DOHH2 (cell line): Measurements from ENCODE around the gene C6orf136.

Experiments used
- H3F3A ChIP-seq: fragments of 200-600 bp; sonication (generic), shearing (Covaris generic); 2 replicates; pipeline ENCODE4 v1.6.0; 2016; ENCODE audit warnings: antibody characterized with exemption, mild to moderate bottlenecking; ENCODE audit not compliant: control insufficient read depth, insufficient read depth
- H3K27ac ChIP-seq: fragments of 200-600 bp; sonication (generic); 2 replicates; pipeline ENCODE4 v1.5.1; 2014; ENCODE audit warnings: low read depth, mild to moderate bottlenecking, low read length, moderate library complexity
- H3K27me3 ChIP-seq: fragments of 200-600 bp; sonication (generic); 2 replicates; pipeline ENCODE4 v1.6.1; 2014; ENCODE audit warnings: mild to moderate bottlenecking, low read length, mixed read lengths; ENCODE audit not compliant: control insufficient read depth
- H3K36me3 ChIP-seq: fragments of 200-600 bp; sonication (generic); 2 replicates; pipeline ENCODE4 v1.6.1; 2014; ENCODE audit warnings: mild to moderate bottlenecking, low read length, moderate library complexity, mixed read lengths; ENCODE audit not compliant: control insufficient read depth
- H3K4me1 ChIP-seq: fragments of 200-600 bp; sonication (generic); 2 replicates; pipeline ENCODE4 v1.6.1; 2014; ENCODE audit warnings: mild to moderate bottlenecking, low read length, mixed read lengths; ENCODE audit not compliant: control insufficient read depth
- H3K4me2 ChIP-seq: fragments of 200-600 bp; sonication (generic); 2 replicates; pipeline ENCODE4 v1.6.0; 2014; ENCODE audit warnings: mild to moderate bottlenecking, low read length, moderate library complexity
- H3K4me3 ChIP-seq: fragments of 200-600 bp; sonication (generic); 2 replicates; pipeline ENCODE4 v1.5.1; 2014; ENCODE audit warnings: mild to moderate bottlenecking, low read length, mixed read lengths
- H3K79me2 ChIP-seq: fragments of 200-600 bp; sonication (generic); 2 replicates; pipeline ENCODE4 v1.6.1; 2014; ENCODE audit warnings: mild to moderate bottlenecking, low read length, mixed read lengths; ENCODE audit not compliant: control insufficient read depth
- H3K9me2 ChIP-seq: fragments of 200-600 bp; sonication (generic); replicated peaks from 2 replicates; pipeline ENCODE4 v1.6.1; 2014; ENCODE audit warnings: mild to moderate bottlenecking, low read length, mixed read lengths; ENCODE audit not compliant: control insufficient read depth
- H3K9me3 ChIP-seq: fragments of 200-600 bp; sonication (generic); 2 replicates; pipeline ENCODE4 v1.6.1; 2014; ENCODE audit warnings: antibody characterized with exemption, low read length, mixed read lengths; ENCODE audit not compliant: control insufficient read depth, insufficient read depth
- H4K20me1 ChIP-seq: fragments of 200-600 bp; sonication (generic); 2 replicates; pipeline ENCODE4 v1.6.0; 2014; ENCODE audit warnings: low read depth, mild to moderate bottlenecking, antibody characterized with exemption, low read length, moderate library complexity; ENCODE audit not compliant: control insufficient read depth, insufficient read depth
- EZH2phosphoT487 ChIP-seq: fragments of 200-600 bp; sonication (generic); IDR thresholded peaks from 2 replicates; pipeline ENCODE4 v1.6.1; 2017; ENCODE audit warnings: borderline replicate concordance, mild to moderate bottlenecking, antibody characterized with exemption, low read length, moderate library complexity, mixed read lengths
- TF ChIP-seq, protein P1 (sequence below): fragments of 200-600 bp; sonication (generic); IDR thresholded peaks from one replicate; pipeline ENCODE4 v1.5.1; 2014; ENCODE audit warnings: antibody characterized with exemption, mild to moderate bottlenecking, low read depth, low read length; ENCODE audit not compliant: poor library complexity, severe bottlenecking

Gene C6orf136

GRCh38 chr6:30635834-30636233, 11.1 kb upstream of the C6orf136 start:
- H4K20me1 ChIP-seq = no peaks in the 10 kb centered on the region
- no peaks in the 10 kb centered on the region for H3K27me3 ChIP-seq
- no peak overlapping the region for H3K4me3 ChIP-seq
- H3K9me2 ChIP-seq = no peaks in the 10 kb centered on the region
- no peaks in the 10 kb centered on the region for H3K9me3 ChIP-seq
- no peak overlapping the region for H3K27ac ChIP-seq
- H3K36me3 ChIP-seq = peaks cover 8% of the 10 kb centered on the region
- H3K79me2 ChIP-seq = no peaks in the 10 kb centered on the region
- no peak for TF ChIP-seq EZH2phosphoT487
- TF ChIP-seq, protein P1, sequence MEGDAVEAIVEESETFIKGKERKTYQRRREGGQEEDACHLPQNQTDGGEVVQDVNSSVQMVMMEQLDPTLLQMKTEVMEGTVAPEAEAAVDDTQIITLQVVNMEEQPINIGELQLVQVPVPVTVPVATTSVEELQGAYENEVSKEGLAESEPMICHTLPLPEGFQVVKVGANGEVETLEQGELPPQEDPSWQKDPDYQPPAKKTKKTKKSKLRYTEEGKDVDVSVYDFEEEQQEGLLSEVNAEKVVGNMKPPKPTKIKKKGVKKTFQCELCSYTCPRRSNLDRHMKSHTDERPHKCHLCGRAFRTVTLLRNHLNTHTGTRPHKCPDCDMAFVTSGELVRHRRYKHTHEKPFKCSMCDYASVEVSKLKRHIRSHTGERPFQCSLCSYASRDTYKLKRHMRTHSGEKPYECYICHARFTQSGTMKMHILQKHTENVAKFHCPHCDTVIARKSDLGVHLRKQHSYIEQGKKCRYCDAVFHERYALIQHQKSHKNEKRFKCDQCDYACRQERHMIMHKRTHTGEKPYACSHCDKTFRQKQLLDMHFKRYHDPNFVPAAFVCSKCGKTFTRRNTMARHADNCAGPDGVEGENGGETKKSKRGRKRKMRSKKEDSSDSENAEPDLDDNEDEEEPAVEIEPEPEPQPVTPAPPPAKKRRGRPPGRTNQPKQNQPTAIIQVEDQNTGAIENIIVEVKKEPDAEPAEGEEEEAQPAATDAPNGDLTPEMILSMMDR = no peak
- H3K4me1 ChIP-seq = no peaks in the 10 kb centered on the region
- H3K4me2 ChIP-seq = no peak overlapping the region
- no peaks in the 10 kb centered on the region for H3F3A ChIP-seq

- H3K36me3 ChIP-seq = peaks cover 19% of the 10 kb centered on the region
- H3K9me2 ChIP-seq = no peaks in the 10 kb centered on the region
- H3K79me2 ChIP-seq = no peaks in the 10 kb centered on the region
- H3K27me3 ChIP-seq = no peaks in the 10 kb centered on the region
- no peaks in the 10 kb centered on the region for H3K9me3 ChIP-seq
- no peaks in the 10 kb centered on the region for H3F3A ChIP-seq
- no peak overlapping the region for H3K4me2 ChIP-seq
- no peak overlapping the region for H3K4me3 ChIP-seq
- TF ChIP-seq, protein P1 = no peak
- TF ChIP-seq EZH2phosphoT487 = no peak
- no peaks in the 10 kb centered on the region for H3K4me1 ChIP-seq
- H3K27ac ChIP-seq = no peak overlapping the region
- H4K20me1 ChIP-seq = no peaks in the 10 kb centered on the region
Measured at GRCh38 chr6:30640481-30640880, 6.5 kb upstream of the C6orf136 start.

DNA sequence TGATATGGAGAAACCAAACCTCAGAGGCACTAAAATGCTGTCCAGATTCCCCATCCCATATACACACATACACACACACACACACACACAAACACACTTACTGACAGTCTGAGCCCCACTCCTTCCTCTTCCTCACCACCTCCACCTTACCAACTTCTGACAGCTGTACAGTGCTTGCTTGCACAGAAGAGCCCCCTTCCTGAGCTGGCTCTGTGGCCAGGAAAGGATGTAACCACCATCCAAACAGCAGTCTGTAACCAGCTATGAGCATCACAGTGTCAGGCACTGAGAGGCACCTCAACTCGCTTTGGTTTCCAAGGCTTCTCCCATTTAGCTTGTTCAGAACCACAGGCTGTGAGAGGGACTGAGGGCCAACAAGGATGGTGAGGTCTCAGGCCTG, 5.9 kb upstream of the C6orf136 start:
- Histone ChIP-seq H3K79me2 (peaks cover 4% of the 10 kb centered on the region), H3K9me2 (no peaks in the 10 kb centered on the region), H3K9me3 (no peaks in the 10 kb centered on the region), H3K27ac (no peak overlapping the region), H4K20me1 (no peaks in the 10 kb centered on the region), H3K36me3 (peaks cover 22% of the 10 kb centered on the region), H3K4me3 (no peak overlapping the region), H3K4me2 (no peak overlapping the region), H3F3A (no peaks in the 10 kb centered on the region), H3K27me3 (no peaks in the 10 kb centered on the region), H3K4me1 (peaks cover 4% of the 10 kb centered on the region)
- TF ChIP-seq, protein P1 = no peak
- no peak for TF ChIP-seq EZH2phosphoT487

- H3K9me2 ChIP-seq = no peaks in the 10 kb centered on the region
- no peaks in the 10 kb centered on the region for H4K20me1 ChIP-seq
- H3K27me3 ChIP-seq = no peaks in the 10 kb centered on the region
- no peaks in the 10 kb centered on the region for H3K9me3 ChIP-seq
- peaks cover 26% of the 10 kb centered on the region for H3K79me2 ChIP-seq
- TF ChIP-seq EZH2phosphoT487 = no peak
- TF ChIP-seq, protein P1 = no peak
- no peak overlapping the region for H3K4me3 ChIP-seq
- no peaks in the 10 kb centered on the region for H3F3A ChIP-seq
- no peak overlapping the region for H3K27ac ChIP-seq
- no peak overlapping the region for H3K4me2 ChIP-seq
- peaks cover 25% of the 10 kb centered on the region for H3K36me3 ChIP-seq
- peaks cover 15% of the 10 kb centered on the region for H3K4me1 ChIP-seq
Measured at GRCh38 chr6:30643656-30644055, 3.3 kb upstream of the C6orf136 start.
